Gastrocnemius medialis (tissue), 4 donors: ENCODE measurements around the gene SYMPK.

ENCODE experiments used
- POLR2A ChIP-seq, 2 donors: fragments of 450-650 bp; IDR thresholded peaks; one replicate each; pipeline ENCODE4 v1.6.1; 2017; ENCODE audit warnings: antibody characterized with exemption in 2 of 2, mild to moderate bottlenecking in 2 of 2, moderate library complexity in 2 of 2
- TF ChIP-seq, protein P1 (sequence below), 5 experiments: fragments of 450-650 bp in 3 of 5; fragments of 200-600 bp in 2 of 5; sonication (generic) in 2 of 5; IDR thresholded peaks in 4 of 5; conservative IDR thresholded peaks in 1 of 5; 1 replicate in 4 of 5; 2 replicates in 1 of 5; pipeline ENCODE4 v1.5.1; 2016 to 2019; ENCODE audit warnings: antibody characterized with exemption in 5 of 5, mild to moderate bottlenecking in 3 of 5, moderate library complexity in 3 of 5

DNA sequence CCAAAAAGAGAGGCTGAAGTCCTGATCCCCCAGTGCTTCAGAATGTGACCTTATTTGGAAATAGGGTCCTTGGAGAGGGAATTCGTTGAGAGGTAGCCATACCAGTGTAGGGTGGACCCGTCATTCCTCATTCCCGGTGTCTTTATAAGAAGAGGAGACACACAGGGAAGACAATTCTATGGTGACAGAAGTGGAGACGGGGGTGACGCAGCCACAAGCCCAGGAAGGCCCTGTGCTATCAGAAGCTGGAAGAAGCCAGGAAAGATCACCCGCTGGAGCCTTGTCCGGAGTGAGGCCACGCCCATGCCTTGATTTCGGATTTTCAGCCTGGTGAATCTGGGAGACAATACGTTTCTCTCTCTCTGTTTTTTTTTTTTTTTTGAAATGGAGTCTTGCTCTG lies 42.1 kb upstream of the SYMPK start:
- TF ChIP-seq, protein P1, sequence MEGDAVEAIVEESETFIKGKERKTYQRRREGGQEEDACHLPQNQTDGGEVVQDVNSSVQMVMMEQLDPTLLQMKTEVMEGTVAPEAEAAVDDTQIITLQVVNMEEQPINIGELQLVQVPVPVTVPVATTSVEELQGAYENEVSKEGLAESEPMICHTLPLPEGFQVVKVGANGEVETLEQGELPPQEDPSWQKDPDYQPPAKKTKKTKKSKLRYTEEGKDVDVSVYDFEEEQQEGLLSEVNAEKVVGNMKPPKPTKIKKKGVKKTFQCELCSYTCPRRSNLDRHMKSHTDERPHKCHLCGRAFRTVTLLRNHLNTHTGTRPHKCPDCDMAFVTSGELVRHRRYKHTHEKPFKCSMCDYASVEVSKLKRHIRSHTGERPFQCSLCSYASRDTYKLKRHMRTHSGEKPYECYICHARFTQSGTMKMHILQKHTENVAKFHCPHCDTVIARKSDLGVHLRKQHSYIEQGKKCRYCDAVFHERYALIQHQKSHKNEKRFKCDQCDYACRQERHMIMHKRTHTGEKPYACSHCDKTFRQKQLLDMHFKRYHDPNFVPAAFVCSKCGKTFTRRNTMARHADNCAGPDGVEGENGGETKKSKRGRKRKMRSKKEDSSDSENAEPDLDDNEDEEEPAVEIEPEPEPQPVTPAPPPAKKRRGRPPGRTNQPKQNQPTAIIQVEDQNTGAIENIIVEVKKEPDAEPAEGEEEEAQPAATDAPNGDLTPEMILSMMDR (IDR thresholded peaks at IDR 0.05 in 4 of 5, conservative IDR thresholded peaks at IDR 0.05 in 1 of 5) = no peak
- TF ChIP-seq POLR2A (IDR thresholded peaks at IDR 0.05) = no peak
